Testis (tissue), 2 donors: Measurements from ENCODE around the gene ENPP7.

Experiments used
- POLR2A ChIP-seq: fragments of 450-650 bp; IDR thresholded peaks from one replicate; pipeline ENCODE4 v1.6.1; 2017; ENCODE audit warnings: antibody characterized with exemption, mild to moderate bottlenecking, moderate library complexity
- TF ChIP-seq, protein P1 (sequence below), 3 experiments: fragments of 450-650 bp in 2 of 3; fragments of 200-600 bp in 1 of 3; sonication (generic) in 1 of 3; IDR thresholded peaks; one replicate each; pipeline ENCODE4 v1.5.1; 2016 to 2019; ENCODE audit warnings: antibody characterized with exemption in 3 of 3, mild to moderate bottlenecking in 2 of 3, moderate library complexity in 1 of 3

- TF ChIP-seq, protein P1, sequence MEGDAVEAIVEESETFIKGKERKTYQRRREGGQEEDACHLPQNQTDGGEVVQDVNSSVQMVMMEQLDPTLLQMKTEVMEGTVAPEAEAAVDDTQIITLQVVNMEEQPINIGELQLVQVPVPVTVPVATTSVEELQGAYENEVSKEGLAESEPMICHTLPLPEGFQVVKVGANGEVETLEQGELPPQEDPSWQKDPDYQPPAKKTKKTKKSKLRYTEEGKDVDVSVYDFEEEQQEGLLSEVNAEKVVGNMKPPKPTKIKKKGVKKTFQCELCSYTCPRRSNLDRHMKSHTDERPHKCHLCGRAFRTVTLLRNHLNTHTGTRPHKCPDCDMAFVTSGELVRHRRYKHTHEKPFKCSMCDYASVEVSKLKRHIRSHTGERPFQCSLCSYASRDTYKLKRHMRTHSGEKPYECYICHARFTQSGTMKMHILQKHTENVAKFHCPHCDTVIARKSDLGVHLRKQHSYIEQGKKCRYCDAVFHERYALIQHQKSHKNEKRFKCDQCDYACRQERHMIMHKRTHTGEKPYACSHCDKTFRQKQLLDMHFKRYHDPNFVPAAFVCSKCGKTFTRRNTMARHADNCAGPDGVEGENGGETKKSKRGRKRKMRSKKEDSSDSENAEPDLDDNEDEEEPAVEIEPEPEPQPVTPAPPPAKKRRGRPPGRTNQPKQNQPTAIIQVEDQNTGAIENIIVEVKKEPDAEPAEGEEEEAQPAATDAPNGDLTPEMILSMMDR (IDR thresholded peaks at IDR 0.05): no peak
- no peak for TF ChIP-seq POLR2A
Observed at GRCh38 chr17:79695293-79695790, 35.4 kb upstream of the ENPP7 start.
